NCI-H69 (cell line): ENCODE data around the gene PIGU.

ENCODE experiments used
- DNase-seq: peaks from one replicate; lab custom pipeline; 2025; lab: John Stamatoyannopoulos, UW

Gene PIGU

GRCh38 chr20:34512266-34512954 lies 164.5 kb downstream of the PIGU start:
- DNase-seq = no peak

GRCh38 chr20:34511891-34512265 lies 165.0 kb downstream of the PIGU start:
- DNase-seq = no peak

- DNase-seq = no peak
Measured at GRCh38 chr20:34510575-34510974, 166.3 kb downstream of the PIGU start.
